Liver (tissue), 9 donors: Measurements from ENCODE around the gene XRN1. TPM values are rescaled to one million over a fixed set of nuclear protein-coding genes. Genes with fewer than 3 reads are reported as not detected.

ENCODE experiments used
- DNase-seq: peaks from one replicate; pipeline ENCODE4 v3.0.0-alpha.2; 2017; ENCODE audit warnings: low spot score
- H3K27ac ChIP-seq, 2 donors: one replicate each; pipeline ENCODE4 v1.7.0; 2013; ENCODE audit warnings: inconsistent platforms in 2 of 2, low read length in 2 of 2, control low read depth in 1 of 2, low read depth in 1 of 2, mild to moderate bottlenecking in 1 of 2
- H3K27me3 ChIP-seq, 4 donors: one replicate each; pipeline versions ENCODE4 v1.6.1 to v1.7.0; 2013; ENCODE audit warnings: low read length in 3 of 4, inconsistent platforms in 1 of 4, mild to moderate bottlenecking in 1 of 4, moderate library complexity in 1 of 4; ENCODE audit not compliant: control insufficient read depth in 4 of 4, insufficient read depth in 4 of 4
- H3K36me3 ChIP-seq, 4 donors: one replicate each; pipeline versions ENCODE4 v1.6.1 to v1.7.0; 2013; ENCODE audit warnings: low read length in 3 of 4, mild to moderate bottlenecking in 3 of 4, low read depth in 1 of 4, moderate library complexity in 1 of 4; ENCODE audit not compliant: control insufficient read depth in 4 of 4, insufficient read depth in 3 of 4
- H3K4me1 ChIP-seq, 4 donors: one replicate each; pipeline versions ENCODE4 v1.6.1 to v1.7.0; 2013; ENCODE audit warnings: low read length in 3 of 4, mild to moderate bottlenecking in 3 of 4, moderate library complexity in 1 of 4; ENCODE audit not compliant: control insufficient read depth in 4 of 4, insufficient read depth in 4 of 4
- H3K4me3 ChIP-seq, 3 donors: one replicate each; pipeline versions ENCODE4 v1.6.1 to v1.7.0; 2013; ENCODE audit warnings: low read length in 3 of 3, control low read depth in 1 of 3, low read depth in 1 of 3, mild to moderate bottlenecking in 1 of 3
- H3K9ac ChIP-seq, 2 donors: one replicate each; pipeline ENCODE4 v1.7.0; 2013; ENCODE audit warnings: low read length in 2 of 2, mild to moderate bottlenecking in 2 of 2, moderate library complexity in 2 of 2, control low read depth in 1 of 2, low read depth in 1 of 2
- H3K9me3 ChIP-seq, 4 donors: one replicate each; pipeline versions ENCODE4 v1.6.1 to v1.7.0; 2013; ENCODE audit warnings: low read length in 3 of 4; ENCODE audit not compliant: control insufficient read depth in 4 of 4
- ATF3 ChIP-seq: IDR thresholded peaks from 2 replicates; pipeline ENCODE4 v1.6.1; 2016; ENCODE audit warnings: antibody characterized with exemption
- CTCF ChIP-seq: fragments of 150-350 bp; IDR thresholded peaks from 2 replicates; pipeline ENCODE4 v1.5.1; 2017; ENCODE audit warnings: improper control_type of control experiment, low read depth, low read length; ENCODE audit not compliant: missing input control
- EGR1 ChIP-seq, 2 donors: IDR thresholded peaks; 2 replicates each; pipeline ENCODE4 v1.6.1; 2016 to 2018; ENCODE audit warnings: antibody characterized with exemption in 2 of 2, low read depth in 2 of 2
- FOXA1 ChIP-seq: IDR thresholded peaks from 2 replicates; pipeline ENCODE4 v1.6.1; 2016; ENCODE audit warnings: antibody characterized with exemption
- FOXA2 ChIP-seq: IDR thresholded peaks from 2 replicates; pipeline ENCODE4 v1.6.1; 2016; ENCODE audit warnings: antibody characterized with exemption
- GABPA ChIP-seq, 2 donors: IDR thresholded peaks in 1 of 2; conservative IDR thresholded peaks in 1 of 2; 2 replicates each; pipeline ENCODE4 v1.6.1; 2016; ENCODE audit warnings: antibody characterized with exemption in 2 of 2, mild to moderate bottlenecking in 1 of 2, moderate library complexity in 1 of 2
- HNF4A ChIP-seq, 2 donors: conservative IDR thresholded peaks; 2 replicates each; pipeline ENCODE4 v1.6.1; 2016; ENCODE audit warnings: antibody characterized with exemption in 2 of 2, mild to moderate bottlenecking in 2 of 2
- HNF4G ChIP-seq: IDR thresholded peaks from 2 replicates; pipeline ENCODE4 v1.6.1; 2016; ENCODE audit warnings: antibody characterized with exemption
- JUND ChIP-seq, 2 donors: IDR thresholded peaks; 2 replicates each; pipeline ENCODE4 v1.6.1; 2016; ENCODE audit warnings: antibody characterized with exemption in 2 of 2
- NR2F2 ChIP-seq: IDR thresholded peaks from 2 replicates; pipeline ENCODE4 v1.6.1; 2016; ENCODE audit warnings: antibody characterized with exemption
- RAD21 ChIP-seq, 2 donors: IDR thresholded peaks; 2 replicates each; pipeline ENCODE4 v1.6.1; 2016; ENCODE audit warnings: antibody characterized with exemption in 2 of 2, mild to moderate bottlenecking in 2 of 2
- RXRA ChIP-seq, 2 donors: IDR thresholded peaks; 2 replicates each; pipeline ENCODE4 v1.6.1; 2017 to 2018; ENCODE audit warnings: antibody characterized with exemption in 2 of 2, mild to moderate bottlenecking in 1 of 2
- SP1 ChIP-seq: IDR thresholded peaks from 2 replicates; pipeline ENCODE4 v1.6.1; 2018; ENCODE audit warnings: antibody characterized with exemption, mild to moderate bottlenecking
- TAF1 ChIP-seq: conservative IDR thresholded peaks from 2 replicates; pipeline ENCODE4 v1.6.1; 2016; ENCODE audit warnings: antibody characterized with exemption, mild to moderate bottlenecking
- YY1 ChIP-seq: IDR thresholded peaks from 2 replicates; pipeline ENCODE4 v1.6.1; 2016; ENCODE audit warnings: antibody characterized with exemption, mild to moderate bottlenecking
- ZBTB33 ChIP-seq: IDR thresholded peaks from 2 replicates; pipeline ENCODE4 v1.6.1; 2016; ENCODE audit warnings: antibody characterized with exemption
- WGBS: extraction: QIAGEN DNeasy Blood & Tissue Kit; methylation state at CpG from one replicate; pipeline ENCODE4 v1.1.7; 2013; 5-methylcytosine and 5-hydroxymethylcytosine counted together
- polyA plus RNA-seq, 2 donors: library from polyadenylated mRNA; stranded (reverse) in 1 of 2; unstranded in 1 of 2; fragments of 200-250 nt in 1 of 2; fragments of >200 nt in 1 of 2; fragmentation: Nextera tagmentation in 1 of 2; extraction: Ambion mirVana in 1 of 2; gene quantifications; one replicate each; pipeline versions ENCODE4 v1.2.1 to v1.2.3, GENCODE V29; 2013 to 2015
- total RNA-seq, 2 donors: library from RNA; depleted of rRNA; stranded (reverse); fragments of >200 nt; gene quantifications; one replicate each; pipeline ENCODE4 v1.2.3, GENCODE V29; 2014
- TF ChIP-seq, protein P1 (sequence below): IDR thresholded peaks from 2 replicates; pipeline ENCODE4 v1.6.1; 2016; ENCODE audit warnings: antibody characterized with exemption
- donor health status: healthy.
- donor health status: healthy.
- donor health status: healthy.
- donor health status: healthy.
- donor health status: healthy.

The XRN1 gene
- total and polyA plus RNA-seq, 4 donors, result 4.3 to 41.4 (median 25.9) TPM

DNA sequence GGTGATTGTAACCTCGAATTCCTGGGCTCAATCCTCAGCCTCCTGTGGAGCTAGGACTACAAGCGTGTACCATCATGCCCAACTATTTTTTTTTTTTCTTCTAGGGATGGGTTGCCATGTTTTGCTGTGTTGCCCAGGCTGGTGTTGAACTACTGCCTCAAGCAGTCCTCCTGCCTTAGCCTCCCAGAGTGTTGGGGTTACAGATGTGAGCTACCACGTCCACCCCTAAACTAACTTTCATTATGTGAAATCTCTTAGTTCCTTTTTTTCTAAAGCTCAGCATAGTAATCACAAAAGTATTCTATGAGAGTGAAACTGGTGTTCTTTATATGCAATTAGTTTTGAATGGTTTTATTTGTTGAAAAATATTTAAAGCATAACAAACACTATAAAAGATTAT is 92.1 kb downstream of the XRN1 start:
- H3K36me3 ChIP-seq, result peaks cover 5 to 62% (median 51%) of the 10 kb centered on the region in 4 donors
- H3K27ac ChIP-seq, result no peak overlapping the region
- WGBS, result 96% methylated on average over 3 of the region's 3 CpGs
- TF ChIP-seq ATF3, result no peak
- no peak for TF ChIP-seq CTCF
- no peak for TF ChIP-seq RXRA (IDR thresholded peaks at IDR 0.05)
- peaks cover 0 to 2% (median 0%) of the 10 kb centered on the region in 4 donors for H3K4me1 ChIP-seq
- no peak overlapping the region for H3K9ac ChIP-seq
- H3K9me3 ChIP-seq, result no peaks in the 10 kb centered on the region
- no peak overlapping the region for H3K4me3 ChIP-seq
- no peak for DNase-seq
- H3K27me3 ChIP-seq, result no peaks in the 10 kb centered on the region

DNA sequence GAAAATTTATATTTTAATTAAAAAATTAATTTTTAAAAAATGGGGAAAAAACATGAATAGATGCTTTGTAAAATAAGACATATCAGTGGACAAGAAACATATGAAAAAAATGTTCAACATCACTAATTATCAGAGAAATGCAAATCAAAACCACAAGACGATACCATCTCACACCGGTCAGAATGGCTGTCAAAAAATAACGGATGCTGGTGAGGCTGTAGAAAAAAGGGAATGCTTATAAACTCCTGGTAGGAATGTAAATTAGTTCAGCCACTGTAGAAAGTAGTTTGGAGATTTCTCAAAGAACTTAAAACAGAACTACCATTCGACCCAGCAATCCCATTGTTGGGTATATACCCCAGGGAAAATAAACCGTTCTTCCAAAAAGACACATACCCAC is 93.8 kb downstream of the XRN1 start:
- no peak overlapping the region for H3K4me3 ChIP-seq
- H3K9ac ChIP-seq, result no peak overlapping the region
- H3K27me3 ChIP-seq, result no peaks in the 10 kb centered on the region
- no peaks in the 10 kb centered on the region for H3K9me3 ChIP-seq
- peaks cover 5 to 63% (median 55%) of the 10 kb centered on the region in 4 donors for H3K36me3 ChIP-seq
- no peak overlapping the region for H3K27ac ChIP-seq
- TF ChIP-seq HNF4G, result no peak
- no peak for TF ChIP-seq RXRA (IDR thresholded peaks at IDR 0.05)
- no peak for TF ChIP-seq SP1
- peaks cover 0 to 3% (median 0%) of the 10 kb centered on the region in 4 donors for H3K4me1 ChIP-seq
- WGBS, result 98% methylated on average over 5 of the region's 5 CpGs
- DNase-seq, result no peak

DNA sequence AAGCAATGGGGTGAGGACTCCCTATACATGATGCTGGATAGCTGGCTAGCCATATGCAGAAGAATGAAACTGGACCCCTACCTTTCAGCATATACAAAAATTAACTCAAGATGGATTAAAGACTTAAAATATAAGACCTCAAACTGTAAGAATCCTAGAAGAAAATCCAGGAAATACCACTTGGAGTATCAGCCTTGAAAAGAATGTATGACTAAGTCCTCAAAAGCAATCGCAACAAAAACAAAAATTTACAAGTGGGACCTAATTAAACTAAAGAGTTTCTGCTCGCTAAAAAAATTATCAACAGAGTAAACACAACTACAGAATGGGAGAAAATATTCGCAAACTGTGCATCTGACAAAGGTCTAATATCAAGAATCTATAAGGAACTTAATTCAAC is 94.3 kb downstream of the XRN1 start:
- no peak overlapping the region for H3K9ac ChIP-seq
- H3K4me1 ChIP-seq, result peaks cover 0 to 8% (median 4%) of the 10 kb centered on the region in 4 donors
- no peak overlapping the region for H3K27ac ChIP-seq
- no peaks in the 10 kb centered on the region for H3K9me3 ChIP-seq
- TF ChIP-seq GABPA (IDR thresholded peaks at IDR 0.05 in 1 of 2, conservative IDR thresholded peaks at IDR 0.05 in 1 of 2) (no peak), ATF3 (no peak), JUND (IDR thresholded peaks at IDR 0.05) (no peak), CTCF (no peak), NR2F2 (no peak), FOXA2 (no peak), TAF1 (no peak), RAD21 (IDR thresholded peaks at IDR 0.05) (no peak), ZBTB33 (no peak), SP1 (no peak), RXRA (IDR thresholded peaks at IDR 0.05) (no peak), HNF4A (conservative IDR thresholded peaks at IDR 0.05) (no peak), FOXA1 (no peak), EGR1 (IDR thresholded peaks at IDR 0.05; ENCODE audit: low read depth in 2 of 2) (no peak), YY1 (no peak)
- TF ChIP-seq, protein P1, sequence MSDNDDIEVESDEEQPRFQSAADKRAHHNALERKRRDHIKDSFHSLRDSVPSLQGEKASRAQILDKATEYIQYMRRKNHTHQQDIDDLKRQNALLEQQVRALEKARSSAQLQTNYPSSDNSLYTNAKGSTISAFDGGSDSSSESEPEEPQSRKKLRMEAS, result no peak
- no peak for DNase-seq
- peaks cover 5 to 62% (median 54%) of the 10 kb centered on the region in 4 donors for H3K36me3 ChIP-seq
- no peak overlapping the region for H3K4me3 ChIP-seq
- H3K27me3 ChIP-seq, result no peaks in the 10 kb centered on the region
- WGBS, result 99% methylated on average over 3 of the region's 3 CpGs
